Measurements from ENCODE around the gene SHC4. TPM values are rescaled to one million over a fixed set of nuclear protein-coding genes. Genes with fewer than 3 reads are reported as not detected.

SHC4 gene
- total RNA-seq, 1 donor from 2014 or later, result 4.5 TPM

DNA sequence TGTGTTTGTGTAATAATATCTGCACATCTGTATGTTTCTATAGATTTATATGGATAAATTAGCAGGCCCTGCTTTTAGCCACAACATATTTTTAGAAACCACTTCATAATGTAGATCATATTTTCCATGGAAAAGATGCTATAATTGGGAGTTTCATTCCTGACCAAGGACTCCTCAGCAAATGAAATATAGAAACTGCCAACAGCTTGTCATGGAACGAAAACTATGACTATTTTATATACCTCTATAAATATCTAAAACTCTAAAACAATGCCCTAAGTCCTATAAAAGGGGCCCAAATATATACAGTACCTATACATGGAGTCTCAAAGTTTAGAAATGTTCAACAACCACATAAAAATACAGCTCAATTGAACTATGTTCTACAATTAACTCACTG, 57.9 kb downstream of the SHC4 start:
- no peaks in the 10 kb centered on the region for H3K9me3 Mint-ChIP-seq
- H3K36me3 Mint-ChIP-seq, result no peaks in the 10 kb centered on the region
- H3K27ac Mint-ChIP-seq, result no peak overlapping the region
- no peaks in the 10 kb centered on the region for H3K27me3 Mint-ChIP-seq
- peaks cover 12% of the 10 kb centered on the region for H3K4me1 Mint-ChIP-seq (ENCODE audit: unreplicated experiment)
- H3K4me3 Mint-ChIP-seq, result no peak overlapping the region
- no peak for DNase-seq (ENCODE audit: extremely low spot score, unreplicated experiment)
- TF ChIP-seq, protein P1, sequence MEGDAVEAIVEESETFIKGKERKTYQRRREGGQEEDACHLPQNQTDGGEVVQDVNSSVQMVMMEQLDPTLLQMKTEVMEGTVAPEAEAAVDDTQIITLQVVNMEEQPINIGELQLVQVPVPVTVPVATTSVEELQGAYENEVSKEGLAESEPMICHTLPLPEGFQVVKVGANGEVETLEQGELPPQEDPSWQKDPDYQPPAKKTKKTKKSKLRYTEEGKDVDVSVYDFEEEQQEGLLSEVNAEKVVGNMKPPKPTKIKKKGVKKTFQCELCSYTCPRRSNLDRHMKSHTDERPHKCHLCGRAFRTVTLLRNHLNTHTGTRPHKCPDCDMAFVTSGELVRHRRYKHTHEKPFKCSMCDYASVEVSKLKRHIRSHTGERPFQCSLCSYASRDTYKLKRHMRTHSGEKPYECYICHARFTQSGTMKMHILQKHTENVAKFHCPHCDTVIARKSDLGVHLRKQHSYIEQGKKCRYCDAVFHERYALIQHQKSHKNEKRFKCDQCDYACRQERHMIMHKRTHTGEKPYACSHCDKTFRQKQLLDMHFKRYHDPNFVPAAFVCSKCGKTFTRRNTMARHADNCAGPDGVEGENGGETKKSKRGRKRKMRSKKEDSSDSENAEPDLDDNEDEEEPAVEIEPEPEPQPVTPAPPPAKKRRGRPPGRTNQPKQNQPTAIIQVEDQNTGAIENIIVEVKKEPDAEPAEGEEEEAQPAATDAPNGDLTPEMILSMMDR (conservative IDR thresholded peaks at IDR 0.05), result no peak

DNA sequence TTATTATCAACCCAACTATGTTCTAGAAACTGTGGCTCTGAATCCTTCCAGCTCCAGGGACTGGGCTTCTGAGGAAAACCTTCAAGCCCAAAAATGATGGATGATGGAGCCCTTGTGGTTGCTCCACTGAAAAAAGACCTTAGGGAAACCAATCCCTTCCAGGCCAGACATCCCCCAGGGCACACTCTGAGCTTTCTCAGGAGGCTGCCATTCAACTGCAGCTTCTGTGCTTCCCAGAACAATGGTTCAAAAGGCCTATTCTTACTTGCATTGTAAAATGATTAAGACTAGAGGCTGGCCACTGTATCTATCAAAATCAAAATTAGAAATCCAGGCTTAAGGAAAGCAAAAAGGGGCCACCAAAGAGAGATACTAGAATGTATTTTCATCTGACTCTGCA, 58.5 kb downstream of the SHC4 start:
- H3K27ac Mint-ChIP-seq, result no peak overlapping the region
- H3K9me3 Mint-ChIP-seq, result no peaks in the 10 kb centered on the region
- H3K27me3 Mint-ChIP-seq, result no peaks in the 10 kb centered on the region
- H3K36me3 Mint-ChIP-seq, result no peaks in the 10 kb centered on the region
- TF ChIP-seq, protein P1 (conservative IDR thresholded peaks at IDR 0.05), result no peak
- no peak overlapping the region for H3K4me3 Mint-ChIP-seq
- DNase-seq (ENCODE audit: extremely low spot score, unreplicated experiment), result no peak
- peaks cover 16% of the 10 kb centered on the region for H3K4me1 Mint-ChIP-seq (ENCODE audit: unreplicated experiment)

DNA sequence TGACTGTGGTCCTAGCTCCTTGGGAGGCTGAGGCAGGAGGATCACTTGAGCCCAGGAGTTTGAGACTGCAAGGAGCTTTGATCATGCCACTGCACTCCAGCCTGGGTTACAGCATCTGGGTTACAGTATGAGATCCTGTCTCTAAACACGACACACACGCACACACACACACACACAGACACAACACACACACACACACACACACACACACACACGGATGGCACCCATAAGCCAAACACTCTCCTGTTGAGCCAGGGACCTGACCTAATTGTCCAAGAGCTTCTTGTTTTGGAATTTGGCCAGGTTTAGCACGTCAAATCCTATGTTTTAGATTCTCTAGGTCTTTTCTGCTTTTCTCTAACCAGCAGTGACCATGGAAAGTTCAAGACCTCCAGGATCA, 59.0 kb downstream of the SHC4 start:
- no peak overlapping the region for H3K4me3 Mint-ChIP-seq
- H3K36me3 Mint-ChIP-seq, result no peaks in the 10 kb centered on the region
- H3K4me1 Mint-ChIP-seq (ENCODE audit: unreplicated experiment), result peaks cover 16% of the 10 kb centered on the region
- no peak overlapping the region for H3K27ac Mint-ChIP-seq
- TF ChIP-seq, protein P1 (conservative IDR thresholded peaks at IDR 0.05), result no peak
- H3K9me3 Mint-ChIP-seq, result no peaks in the 10 kb centered on the region
- no peak for DNase-seq (ENCODE audit: extremely low spot score, unreplicated experiment)
- no peaks in the 10 kb centered on the region for H3K27me3 Mint-ChIP-seq

DNA sequence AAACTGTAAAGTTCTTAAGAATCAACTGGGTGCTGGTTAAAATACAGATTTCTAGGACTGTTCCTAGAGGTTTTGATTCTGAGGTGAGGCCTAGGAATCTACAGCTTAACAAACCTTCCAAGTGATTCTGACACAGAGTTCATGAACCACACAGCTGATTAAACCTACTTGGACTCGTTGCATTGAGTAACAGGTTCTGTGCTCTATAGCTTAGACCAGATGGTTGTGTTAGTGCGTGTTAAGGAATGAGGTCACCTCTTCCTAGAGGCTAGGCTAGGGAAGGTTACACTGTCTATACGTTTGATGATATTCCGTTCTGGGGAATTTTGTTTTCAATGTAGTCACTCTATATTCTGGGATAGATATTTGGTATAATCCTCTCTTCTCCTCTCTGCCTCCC, 63.9 kb downstream of the SHC4 start:
- Mint-ChIP-seq H3K27ac (no peak overlapping the region), H3K4me3 (no peak overlapping the region), H3K36me3 (no peaks in the 10 kb centered on the region), H3K9me3 (no peaks in the 10 kb centered on the region), H3K27me3 (no peaks in the 10 kb centered on the region), H3K4me1 (ENCODE audit: unreplicated experiment) (peaks cover 34% of the 10 kb centered on the region)
- TF ChIP-seq, protein P1 (conservative IDR thresholded peaks at IDR 0.05), result no peak
- no peak for DNase-seq (ENCODE audit: extremely low spot score, unreplicated experiment)

DNA sequence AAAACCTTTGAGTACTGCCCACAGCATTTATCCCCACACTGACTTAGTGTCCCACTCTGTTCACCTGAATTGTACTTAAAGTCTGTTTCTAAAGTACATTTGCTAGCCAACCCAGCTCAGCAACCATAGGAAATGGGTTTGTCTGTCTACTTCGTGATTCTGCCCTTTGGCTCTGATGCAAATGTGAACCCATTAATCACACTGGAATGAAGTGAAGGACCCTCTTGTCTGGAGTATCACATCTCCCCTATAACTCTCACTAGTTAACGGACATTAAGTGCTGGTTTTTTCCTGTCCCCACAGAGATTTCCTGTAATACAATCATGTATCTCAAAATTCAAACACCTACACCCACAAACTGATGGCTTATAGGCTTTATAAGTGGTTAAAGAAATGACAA, 65.3 kb downstream of the SHC4 start:
- DNase-seq (ENCODE audit: extremely low spot score, unreplicated experiment), result no peak
- TF ChIP-seq, protein P1 (conservative IDR thresholded peaks at IDR 0.05), result no peak
- Mint-ChIP-seq H3K4me3 (peak overlapping the region; percentile 8), H3K9me3 (no peaks in the 10 kb centered on the region), H3K27me3 (no peaks in the 10 kb centered on the region), H3K36me3 (no peaks in the 10 kb centered on the region), H3K27ac (peak overlapping the region; percentile 91), H3K4me1 (ENCODE audit: unreplicated experiment) (peaks cover 34% of the 10 kb centered on the region)

DNA sequence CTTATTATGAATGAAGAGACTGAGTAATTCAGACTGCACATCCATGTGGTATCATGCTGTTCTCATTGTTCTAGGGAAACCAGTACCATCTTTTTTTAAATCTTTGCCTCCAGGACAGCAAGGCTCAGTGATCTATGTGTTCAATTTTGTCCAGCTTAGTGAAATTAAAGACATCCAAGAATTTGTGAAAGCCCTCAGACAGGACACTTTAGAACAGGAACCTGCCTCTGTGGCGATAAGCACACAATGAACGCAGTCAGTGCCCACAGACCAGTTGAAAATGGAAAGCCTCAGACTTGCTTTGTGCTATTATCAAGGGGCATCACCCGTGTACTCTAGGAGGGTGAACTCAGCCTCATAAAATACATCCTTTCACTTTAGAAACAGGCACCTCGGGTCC, 65.7 kb downstream of the SHC4 start:
- TF ChIP-seq, protein P1 (conservative IDR thresholded peaks at IDR 0.05), result no peak
- no peaks in the 10 kb centered on the region for H3K9me3 Mint-ChIP-seq
- H3K27ac Mint-ChIP-seq, result peak overlapping the region; percentile 91
- DNase-seq (ENCODE audit: extremely low spot score, unreplicated experiment), result no peak
- peak overlapping the region; percentile 75 for H3K4me3 Mint-ChIP-seq
- H3K27me3 Mint-ChIP-seq, result no peaks in the 10 kb centered on the region
- H3K4me1 Mint-ChIP-seq (ENCODE audit: unreplicated experiment), result peaks cover 34% of the 10 kb centered on the region
- H3K36me3 Mint-ChIP-seq, result no peaks in the 10 kb centered on the region
